ENCODE data around the gene BACH1.
"Not testable (repeated sequence)": the region's sequence is repeated elsewhere in the genome, so short reads cannot be mapped to it uniquely, and the experiment has no call there.

BACH1 gene

GRCh38 chr21:29346771-29347170, 48.0 kb downstream of the BACH1 start:
- no peak for DNase-seq (ENCODE audit: low read depth)

DNA sequence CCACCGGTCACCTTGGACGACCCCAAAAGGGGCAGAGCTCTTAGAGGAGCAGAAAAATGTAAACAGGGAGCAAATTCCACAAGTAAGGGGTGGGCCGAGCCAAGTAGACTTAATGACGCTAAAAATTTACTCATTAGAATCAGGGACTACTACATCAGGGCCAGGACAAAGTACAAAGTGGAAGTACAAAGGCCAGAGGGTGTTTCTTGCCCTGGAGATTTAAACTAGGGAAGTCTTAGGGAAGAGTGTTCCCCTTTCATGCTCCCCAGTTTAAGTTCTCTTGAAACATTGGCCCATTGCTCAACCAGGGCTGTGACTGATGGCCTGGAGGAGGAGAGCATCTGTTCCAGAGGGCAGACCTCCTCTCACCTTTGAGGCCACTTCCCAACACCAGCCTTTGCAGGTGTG, 48.6 kb downstream of the BACH1 start:
- no peak for DNase-seq (ENCODE audit: low read depth)

DNA sequence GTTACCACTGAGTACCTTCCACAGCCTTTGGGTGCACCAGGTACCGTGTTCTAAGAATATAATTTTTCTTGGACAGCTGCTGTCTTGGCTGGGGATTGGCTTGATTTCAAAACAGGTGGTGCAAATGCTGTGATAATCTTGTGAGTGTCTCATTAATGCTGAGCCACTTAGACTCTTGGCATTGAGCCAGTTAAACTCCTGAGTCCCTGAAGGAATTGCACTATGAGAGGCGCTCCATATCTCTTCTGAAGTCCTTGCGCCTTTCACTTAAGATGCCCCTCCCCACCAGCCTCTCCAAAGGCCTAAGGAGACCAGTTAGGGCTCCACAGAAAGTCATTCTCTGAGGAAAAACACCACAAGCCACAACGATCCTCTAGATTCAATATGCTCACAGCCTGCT, 51.0 kb downstream of the BACH1 start:
- no peak for DNase-seq (ENCODE audit: low read depth)

- DNase-seq (ENCODE audit: low read depth) = no peak
Measured at GRCh38 chr21:29350246-29350779, 51.6 kb downstream of the BACH1 start.

DNA sequence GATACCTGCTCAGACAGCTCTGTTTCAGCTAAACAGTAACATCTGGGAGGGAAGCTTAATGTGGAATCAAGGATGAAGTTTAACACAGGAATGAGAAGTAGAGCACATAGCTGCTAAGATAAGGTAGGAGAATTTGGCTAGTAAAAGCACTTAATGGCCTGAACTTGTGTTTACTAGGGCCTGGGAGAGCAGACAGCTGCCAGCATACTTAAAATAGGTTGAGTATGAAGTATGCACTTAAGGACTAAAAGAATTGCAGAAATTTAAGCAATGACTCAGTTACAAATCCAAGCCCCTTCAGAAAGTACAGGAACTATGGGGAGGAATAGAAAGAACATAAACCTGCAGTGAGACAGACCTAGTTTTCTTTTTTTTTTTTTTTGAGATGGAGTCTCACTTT, 53.0 kb downstream of the BACH1 start:
- DNase-seq (ENCODE audit: low read depth) = no peak

DNA sequence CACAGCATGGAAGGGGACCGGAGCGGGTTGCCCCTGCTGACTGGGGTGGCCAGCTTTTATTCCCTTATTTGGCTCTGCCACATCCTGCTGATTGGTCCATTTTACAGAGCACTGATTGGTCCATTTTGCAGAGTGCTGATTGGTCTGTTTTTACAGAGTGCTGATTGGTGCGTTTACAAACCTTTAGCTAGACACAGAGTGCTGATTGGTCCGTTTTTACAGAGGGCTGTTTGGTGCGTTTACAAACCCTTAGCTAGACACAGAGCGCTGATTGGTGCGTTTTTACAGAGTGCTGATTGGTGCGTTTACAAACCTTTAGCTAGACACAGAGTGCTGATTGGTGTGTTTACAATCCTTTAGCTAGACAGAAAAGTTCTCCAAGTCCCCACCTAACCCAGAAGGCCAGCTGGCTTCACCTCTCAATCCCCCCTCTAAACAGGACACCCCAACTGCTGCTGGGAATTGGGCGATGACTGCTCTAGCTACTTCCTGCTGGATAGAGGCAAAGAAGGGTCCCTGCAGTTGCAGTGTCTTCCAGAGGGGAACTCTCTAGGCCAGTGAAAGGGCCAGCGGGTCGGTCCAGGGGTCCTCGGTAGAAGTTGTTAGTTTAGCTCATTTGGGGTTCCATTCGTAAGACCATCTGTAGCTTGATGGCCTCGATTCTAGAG, 56.5 kb downstream of the BACH1 start:
- DNase-seq (ENCODE audit: low read depth) = not testable (repeated sequence)

DNA sequence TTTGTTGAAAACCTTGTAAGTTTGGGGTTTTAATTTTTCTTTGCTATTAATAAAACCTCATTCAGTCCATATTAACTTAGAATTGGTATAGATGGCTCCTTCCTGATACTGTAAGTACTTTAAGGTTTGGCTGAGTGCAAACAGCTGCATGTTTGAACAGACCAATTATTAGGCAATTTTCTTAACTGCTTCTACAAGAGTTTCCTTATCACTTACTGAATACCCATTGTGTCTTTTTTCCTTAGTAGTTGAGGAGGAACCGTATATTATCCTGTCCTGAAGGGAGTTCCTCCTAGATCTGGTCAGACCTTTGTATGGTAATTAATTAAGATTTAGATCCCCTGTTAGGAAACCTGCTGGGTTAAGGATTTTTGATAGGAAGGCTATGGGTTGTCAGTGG, 57.6 kb downstream of the BACH1 start:
- DNase-seq (ENCODE audit: low read depth) = not testable (repeated sequence)

- DNase-seq (ENCODE audit: low read depth) = not testable (repeated sequence)
Measured at GRCh38 chr21:29356810-29357209, 58.1 kb downstream of the BACH1 start.

GRCh38 chr21:29359718-29360117, 61.0 kb downstream of the BACH1 start:
- no peak for DNase-seq (ENCODE audit: low read depth)

GRCh38 chr21:29360799-29361765, 62.4 kb downstream of the BACH1 start:
- no peak for DNase-seq (ENCODE audit: low read depth)

DNA sequence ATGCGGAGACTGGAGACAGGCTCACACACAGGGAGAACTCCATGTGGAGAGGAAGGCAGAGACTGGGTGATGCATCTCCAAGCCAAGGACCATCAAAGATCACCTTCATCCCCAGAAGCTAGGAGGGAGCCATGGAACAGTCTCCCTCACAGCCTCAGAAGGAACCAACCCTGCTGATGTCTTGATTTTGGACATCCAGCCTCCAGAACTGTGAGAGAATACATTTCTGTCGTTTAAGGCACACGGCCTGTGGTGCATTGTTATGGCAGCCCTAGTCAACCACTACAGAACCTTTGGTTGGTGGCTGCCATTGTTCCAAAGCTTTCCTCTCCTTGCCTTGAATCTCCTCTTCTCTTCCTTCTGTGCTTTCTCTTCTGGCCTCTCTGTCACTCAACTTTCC, 64.0 kb downstream of the BACH1 start:
- no peak for DNase-seq (ENCODE audit: low read depth)

DNA sequence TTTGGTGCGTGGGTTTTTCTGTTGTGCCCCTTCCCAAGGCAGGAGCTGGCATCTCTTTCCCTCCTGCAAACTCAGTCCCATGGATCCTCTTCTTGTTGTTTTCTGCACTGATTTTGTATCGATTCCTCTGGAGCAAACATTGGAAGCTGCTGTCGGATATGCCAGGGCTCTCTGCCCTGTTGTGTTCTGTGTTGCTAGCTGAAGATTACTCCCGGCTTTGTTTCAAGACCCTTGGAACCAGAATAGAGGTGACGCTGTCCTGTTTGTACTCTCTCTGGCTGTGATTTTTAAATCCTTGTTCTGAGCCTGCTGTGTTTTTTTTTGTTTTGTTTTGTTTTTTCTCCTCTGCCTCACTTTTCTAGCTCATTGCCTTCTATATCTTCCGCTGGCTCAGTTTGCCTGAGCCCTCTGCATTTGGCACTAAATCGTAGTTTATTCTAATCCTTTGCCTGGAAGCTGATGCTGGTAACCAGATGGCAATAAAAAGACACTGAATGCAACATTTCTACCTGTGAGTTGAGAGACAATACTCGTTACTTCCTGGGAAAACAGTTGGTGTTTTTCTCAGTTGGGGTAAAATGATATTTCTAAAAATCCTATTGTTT, 67.0 kb downstream of the BACH1 start:
- DNase-seq (ENCODE audit: low read depth) = no peak

GRCh38 chr21:29366532-29366931, 67.8 kb downstream of the BACH1 start:
- no peak for DNase-seq (ENCODE audit: low read depth)

DNA sequence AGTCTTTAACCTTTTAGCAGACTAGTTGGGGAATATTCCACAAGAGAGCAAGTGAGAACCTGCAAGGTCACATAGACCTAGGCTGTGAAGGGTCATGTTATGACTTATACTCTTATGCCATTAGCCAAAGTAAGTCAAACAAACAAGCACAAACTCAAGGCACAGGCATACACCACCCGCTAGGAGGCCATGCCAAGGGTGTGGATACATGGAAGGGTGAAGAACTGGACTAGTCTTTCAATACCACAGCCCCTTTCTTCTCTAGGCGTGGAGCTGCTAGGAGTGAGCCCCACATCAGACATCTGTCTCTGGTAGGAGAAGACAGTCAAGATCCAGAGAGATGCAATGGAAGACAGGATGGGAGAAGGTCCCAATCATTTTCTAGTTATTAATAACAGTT, 68.6 kb downstream of the BACH1 start:
- no peak for DNase-seq (ENCODE audit: low read depth)

DNA sequence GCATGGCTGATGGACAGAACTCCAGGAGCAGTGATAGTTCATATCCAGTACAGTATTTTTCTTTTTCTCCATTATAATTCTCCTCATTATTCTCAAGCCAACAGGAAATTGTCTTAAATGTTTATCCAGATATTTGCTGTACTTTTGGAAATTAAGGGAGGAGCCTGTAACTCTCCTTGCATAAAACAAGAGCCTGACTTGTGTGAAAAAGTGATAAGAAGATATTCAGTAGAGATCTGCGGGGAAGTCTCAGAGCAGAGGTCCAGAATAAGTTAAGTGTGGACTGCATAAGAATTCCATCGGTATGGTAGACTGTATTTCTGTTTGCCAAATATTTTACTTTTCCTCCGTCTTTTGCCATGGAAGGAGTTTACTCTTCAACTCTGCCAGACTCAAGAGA, 70.2 kb downstream of the BACH1 start:
- no peak for DNase-seq (ENCODE audit: low read depth)

- no peak for DNase-seq (ENCODE audit: low read depth)
Measured at GRCh38 chr21:29371464-29371863, 72.7 kb downstream of the BACH1 start.

- DNase-seq (ENCODE audit: low read depth) = peak; percentile 37
Measured at GRCh38 chr21:29372063-29372802, 73.5 kb downstream of the BACH1 start.

GRCh38 chr21:29374481-29374880, 75.8 kb downstream of the BACH1 start:
- no peak for DNase-seq (ENCODE audit: low read depth)

DNA sequence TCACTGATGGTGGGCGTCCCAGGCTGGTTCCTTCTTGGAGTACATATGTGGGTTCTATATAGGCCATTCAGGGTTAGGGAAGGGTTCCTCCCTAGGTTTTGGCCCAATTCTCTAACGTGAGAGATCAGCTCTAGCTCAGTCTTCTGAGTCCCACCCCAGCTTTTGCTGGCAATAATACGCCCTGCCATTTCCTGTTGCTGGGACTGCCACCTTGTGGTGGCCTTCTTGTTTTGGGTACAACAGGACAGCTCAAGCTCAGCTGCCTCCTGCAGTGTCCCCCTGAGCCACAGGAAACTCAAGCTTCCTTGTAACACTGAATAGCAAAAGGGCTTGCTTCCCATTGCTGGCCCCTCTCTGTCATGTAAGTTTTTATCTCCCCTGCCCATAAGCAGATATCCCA, 77.8 kb downstream of the BACH1 start:
- DNase-seq (ENCODE audit: low read depth) = peak; percentile 24

- no peak for DNase-seq (ENCODE audit: low read depth)
Measured at GRCh38 chr21:29377266-29377665, 78.5 kb downstream of the BACH1 start.

DNA sequence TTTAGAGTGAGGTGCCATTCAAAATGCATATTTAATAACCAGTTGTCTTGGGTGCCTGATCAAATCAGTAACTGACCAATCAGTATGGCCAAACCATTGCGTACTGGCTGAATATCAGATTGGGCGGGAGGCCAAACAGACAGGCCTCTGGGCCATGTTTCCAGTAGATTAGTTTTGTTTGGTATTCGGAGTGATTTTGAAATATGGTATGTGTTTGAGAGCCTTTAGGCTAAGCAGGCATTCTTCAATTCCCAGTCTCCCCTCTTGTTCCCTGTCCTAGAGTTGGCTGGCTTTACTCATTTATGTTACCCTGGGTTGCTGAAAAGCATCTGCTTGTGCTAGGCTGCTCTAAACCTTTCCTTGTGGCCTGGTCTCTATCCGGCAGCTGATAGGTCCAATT, 80.1 kb downstream of the BACH1 start:
- DNase-seq (ENCODE audit: low read depth) = no peak

GRCh38 chr21:29379517-29380054, 80.9 kb downstream of the BACH1 start:
- DNase-seq (ENCODE audit: low read depth) = no peak

All from T follicular helper cell (primary cell).